Left lung (tissue), 10 donors: ENCODE results near the gene SLC35G3. TPM values are rescaled to one million over a fixed set of nuclear protein-coding genes. Genes with fewer than 3 reads are reported as not detected.

ENCODE experiments used
- ATAC-seq: fragments of 200-7000 bp; cut with Tn5 transposase; one replicate; pipeline ENCODE4 v1.9.1; 2020; ENCODE audit warnings: moderate library complexity
- DNase-seq, 4 donors: peaks; one replicate each; pipeline ENCODE4 v3.0.0-alpha.2; 2013 to 2020
- H3K27ac ChIP-seq, 2 donors: fragments of 200-600 bp; sonication (generic) in 1 of 2; one replicate each; pipeline versions ENCODE4 v1.5.0 to v1.8.0; 2020 to 2021
- H3K27me3 ChIP-seq, 2 donors: fragments of 200-600 bp; sonication (generic) in 1 of 2; one replicate each; pipeline versions ENCODE4 v1.5.0 to v1.8.0; 2020 to 2021
- H3K36me3 ChIP-seq, 2 donors: fragments of 200-600 bp; sonication (generic) in 1 of 2; one replicate each; pipeline versions ENCODE4 v1.5.0 to v1.8.0; 2020 to 2021
- H3K4me1 ChIP-seq, 2 donors: fragments of 200-600 bp; one replicate each; pipeline ENCODE4 v1.8.0; 2021
- H3K4me3 ChIP-seq, 2 donors: fragments of 200-600 bp; sonication (generic) in 1 of 2; one replicate each; pipeline versions ENCODE4 v1.5.0 to v1.8.0; 2020 to 2021; ENCODE audit warnings: mild to moderate bottlenecking in 1 of 2
- H3K9me3 ChIP-seq, 2 donors: fragments of 200-600 bp; sonication (generic) in 1 of 2; one replicate each; pipeline versions ENCODE4 v1.5.0 to v1.8.0; 2020 to 2021
- CTCF ChIP-seq, 2 donors: fragments of 200-600 bp; sonication (generic) in 1 of 2; IDR thresholded peaks; one replicate each; pipeline versions ENCODE4 v1.5.0 to v1.8.0; 2021; ENCODE audit warnings: antibody characterized with exemption in 2 of 2
- intact Hi-C, 2 donors: fragments of 100-400 bp; cut with DNase I; formaldehyde crosslinking; loops; one replicate each; pipeline versions ENCODE4 v1.11.2 to v1.14.2; 2022
- polyA plus RNA-seq, 6 donors: library from polyadenylated mRNA; unstranded; fragments of 120-200 nt; gene quantifications; one replicate each; pipeline ENCODE4 v1.2.1, GENCODE V29; 2013; ENCODE audit not compliant: insufficient read length in 6 of 6
- total RNA-seq, 2 donors: library from RNA; stranded (reverse); fragmentation: NEBNext Ultra II Directional; extraction: Animal tissue kit (Norgen Biotek cat#: 25700); gene quantifications; one replicate each; pipeline ENCODE4 v1.2.1, GENCODE V29; 2021
- donor health status: DM: no; HTN: yes; CAD: no.
- donor health status: DM: no; HTN: no; CAD: no.

Gene SLC35G3
- total and polyA plus RNA-seq, 8 donors: not detected

GRCh38 chr17:35171834-35172233 lies 22.4 kb downstream of the SLC35G3 start:
- intact Hi-C loops: no loop called here
- Histone ChIP-seq H3K27ac (no peak overlapping the region), H3K4me1 (no peaks in the 10 kb centered on the region), H3K27me3 (no peaks in the 10 kb centered on the region), H3K9me3 (no peaks in the 10 kb centered on the region), H3K36me3 (no peaks in the 10 kb centered on the region), H3K4me3 (no peak overlapping the region)
- no peak for TF ChIP-seq CTCF (IDR thresholded peaks at IDR 0.05)
- DNase-seq (no peak), ATAC-seq (no peak)

GRCh38 chr17:35170968-35171771 lies 23.0 kb downstream of the SLC35G3 start:
- DNase-seq (peak in 3 of 4 donors; percentile 24 to 30 (median 27)), ATAC-seq (peak; percentile 57)
- H3K4me1 ChIP-seq: no peaks in the 10 kb centered on the region
- no peak overlapping the region for H3K4me3 ChIP-seq
- TF ChIP-seq CTCF (IDR thresholded peaks at IDR 0.05): no peak
- no peak overlapping the region for H3K27ac ChIP-seq
- H3K36me3 ChIP-seq: no peaks in the 10 kb centered on the region
- intact Hi-C loops: no loop called here
- H3K9me3 ChIP-seq: no peaks in the 10 kb centered on the region
- no peaks in the 10 kb centered on the region for H3K27me3 ChIP-seq

GRCh38 chr17:35169835-35170363 lies 24.3 kb downstream of the SLC35G3 start:
- intact Hi-C loops: loop anchor here in 1 of 2 donors (10.0 kb wide), 1 partner anchor 365 kb away; the partner anchor contains the start of gene SLFN12L
- Histone ChIP-seq H3K27me3 (no peaks in the 10 kb centered on the region), H3K27ac (no peak overlapping the region), H3K4me3 (no peak overlapping the region), H3K4me1 (no peaks in the 10 kb centered on the region), H3K36me3 (no peaks in the 10 kb centered on the region), H3K9me3 (no peaks in the 10 kb centered on the region)
- DNase-seq: no peak
- no peak for ATAC-seq
- TF ChIP-seq CTCF (IDR thresholded peaks at IDR 0.05): no peak

- ATAC-seq: no peak
- DNase-seq: no peak
- H3K27ac ChIP-seq: no peak overlapping the region
- intact Hi-C loops: loop anchor here in 1 of 2 donors (10.0 kb wide), 1 partner anchor 367 kb away; the partner anchor contains the start of gene SLFN12L
- H3K36me3 ChIP-seq: no peaks in the 10 kb centered on the region
- H3K4me3 ChIP-seq: no peak overlapping the region
- no peaks in the 10 kb centered on the region for H3K27me3 ChIP-seq
- TF ChIP-seq CTCF (IDR thresholded peaks at IDR 0.05): no peak
- H3K9me3 ChIP-seq: no peaks in the 10 kb centered on the region
- no peaks in the 10 kb centered on the region for H3K4me1 ChIP-seq
These were observed 26.5 kb downstream of the SLC35G3 start for GRCh38 chr17:35167666-35168065.

- Histone ChIP-seq H3K4me3 (no peak overlapping the region), H3K9me3 (no peaks in the 10 kb centered on the region), H3K27me3 (no peaks in the 10 kb centered on the region), H3K4me1 (no peaks in the 10 kb centered on the region), H3K36me3 (no peaks in the 10 kb centered on the region), H3K27ac (no peak overlapping the region)
- DNase-seq: no peak
- ATAC-seq: no peak
- intact Hi-C loops: loop anchor here in 1 of 2 donors (10.0 kb wide), 1 partner anchor 368 kb away; the partner anchor contains the start of gene SLFN12L
- no peak for TF ChIP-seq CTCF (IDR thresholded peaks at IDR 0.05)
These were observed 27.1 kb downstream of the SLC35G3 start for GRCh38 chr17:35167046-35167445.
